Bronchial epithelial cell (primary cell): Measurements from ENCODE around the gene FTO. TPM values are rescaled to one million over a fixed set of nuclear protein-coding genes. Genes with fewer than 3 reads are reported as not detected.

ENCODE experiments used
- DNase-seq: peaks from one replicate; pipeline ENCODE4 v3.0.0-alpha.2; 2010; ENCODE audit warnings: low read depth
- FAIRE-seq: peaks from 2 replicates; lab custom pipeline; 2011; peaks lifted over from hg19 to GRCh38; lab: Jason Lieb, UNC
- H3K27me3 ChIP-seq: 2 replicates; pipeline ENCODE4 v1.5.1; 2011; ENCODE audit warnings: low read length; ENCODE audit not compliant: control insufficient read depth, insufficient read depth
- H3K36me3 ChIP-seq: 2 replicates; pipeline ENCODE4 v1.5.1; 2011; ENCODE audit warnings: low read length; ENCODE audit not compliant: control insufficient read depth, insufficient read depth
- H3K4me3 ChIP-seq: 2 replicates; pipeline ENCODE4 v1.5.1; 2011; ENCODE audit warnings: mild to moderate bottlenecking, low read depth, low read length, control low read depth
- total RNA-seq: library from RNA; depleted of rRNA; stranded (reverse); fragments of >200 nt; gene quantifications from 2 replicates; pipeline ENCODE4 v1.2.1, GENCODE V29; 2014
- TF ChIP-seq, protein P1 (sequence below): IDR thresholded peaks from 2 replicates; pipeline ENCODE4 v1.5.1; 2011; ENCODE audit warnings: mild to moderate bottlenecking, moderate library complexity, low read length, control low read depth, inconsistent platforms; ENCODE audit not compliant: insufficient read depth, severe bottlenecking

Gene FTO
- total RNA-seq, 1 donor from 2014 or later: 41.6 TPM

DNA sequence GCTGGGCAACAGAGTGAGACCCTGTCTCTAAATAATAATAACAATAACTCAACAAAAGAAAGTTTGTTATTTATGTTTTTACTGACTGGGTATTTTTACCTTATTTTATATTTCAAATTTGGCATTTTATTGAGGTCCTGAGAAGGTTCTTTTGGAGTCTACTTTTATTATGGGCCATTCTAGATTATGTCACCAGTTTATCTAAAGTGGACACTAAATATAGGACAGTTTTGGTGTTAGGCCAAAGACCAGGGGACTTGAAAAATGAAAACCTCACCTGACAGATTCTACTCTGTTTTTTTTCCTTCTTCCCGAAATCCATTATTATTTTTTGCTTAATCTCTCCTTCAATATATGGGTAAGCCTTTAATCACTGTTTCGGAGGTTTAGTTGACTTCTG, 8.1 kb downstream of the FTO start:
- Histone ChIP-seq H3K4me3 (no peak overlapping the region), H3K36me3 (no peaks in the 10 kb centered on the region), H3K27me3 (no peaks in the 10 kb centered on the region)
- no peak for DNase-seq
- TF ChIP-seq, protein P1, sequence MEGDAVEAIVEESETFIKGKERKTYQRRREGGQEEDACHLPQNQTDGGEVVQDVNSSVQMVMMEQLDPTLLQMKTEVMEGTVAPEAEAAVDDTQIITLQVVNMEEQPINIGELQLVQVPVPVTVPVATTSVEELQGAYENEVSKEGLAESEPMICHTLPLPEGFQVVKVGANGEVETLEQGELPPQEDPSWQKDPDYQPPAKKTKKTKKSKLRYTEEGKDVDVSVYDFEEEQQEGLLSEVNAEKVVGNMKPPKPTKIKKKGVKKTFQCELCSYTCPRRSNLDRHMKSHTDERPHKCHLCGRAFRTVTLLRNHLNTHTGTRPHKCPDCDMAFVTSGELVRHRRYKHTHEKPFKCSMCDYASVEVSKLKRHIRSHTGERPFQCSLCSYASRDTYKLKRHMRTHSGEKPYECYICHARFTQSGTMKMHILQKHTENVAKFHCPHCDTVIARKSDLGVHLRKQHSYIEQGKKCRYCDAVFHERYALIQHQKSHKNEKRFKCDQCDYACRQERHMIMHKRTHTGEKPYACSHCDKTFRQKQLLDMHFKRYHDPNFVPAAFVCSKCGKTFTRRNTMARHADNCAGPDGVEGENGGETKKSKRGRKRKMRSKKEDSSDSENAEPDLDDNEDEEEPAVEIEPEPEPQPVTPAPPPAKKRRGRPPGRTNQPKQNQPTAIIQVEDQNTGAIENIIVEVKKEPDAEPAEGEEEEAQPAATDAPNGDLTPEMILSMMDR: no peak
- FAIRE-seq: no peak

- DNase-seq: no peak
- no peak overlapping the region for H3K4me3 ChIP-seq
- no peaks in the 10 kb centered on the region for H3K27me3 ChIP-seq
- no peak for FAIRE-seq
- TF ChIP-seq, protein P1: no peak
- H3K36me3 ChIP-seq: no peaks in the 10 kb centered on the region
These were observed 9.6 kb downstream of the FTO start for GRCh38 chr16:53713403-53714204.

DNA sequence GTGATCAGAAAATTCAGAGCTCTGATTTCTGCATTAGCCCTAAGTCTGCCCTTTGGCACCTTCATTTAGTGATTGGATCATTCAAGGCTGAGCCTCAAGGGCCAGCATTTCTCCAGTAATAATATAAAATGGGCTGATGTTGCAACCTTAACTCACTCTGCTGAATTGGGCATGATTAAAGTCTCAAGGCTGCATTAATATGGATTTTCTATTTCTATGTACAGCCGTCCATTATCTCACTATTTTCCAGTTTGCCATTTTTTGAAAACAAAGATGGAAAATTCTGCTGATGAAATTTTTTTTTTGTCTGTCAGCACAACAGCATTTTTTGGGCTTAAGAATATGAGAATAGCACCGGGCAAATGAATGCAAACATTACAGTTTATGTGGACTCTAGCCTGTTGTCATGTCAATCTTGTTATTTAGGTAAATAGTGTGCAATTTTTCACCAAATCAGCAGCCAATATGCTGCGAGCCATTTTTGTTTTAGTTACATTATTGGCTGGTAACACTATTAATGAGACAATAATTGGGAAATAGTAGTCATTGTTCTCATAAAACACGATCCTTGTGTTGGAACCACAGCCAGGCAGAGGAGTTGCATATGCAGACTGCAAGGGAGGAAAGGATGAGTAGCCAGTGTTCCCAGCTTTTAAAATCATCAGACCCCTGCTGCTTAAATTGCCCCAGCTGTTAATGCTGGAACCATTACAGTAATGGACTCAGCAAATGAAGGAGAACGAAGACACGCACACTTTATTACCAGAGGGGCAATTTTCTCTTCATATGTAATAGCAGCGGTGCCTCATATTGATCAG, 10.5 kb downstream of the FTO start:
- DNase-seq: no peak
- H3K36me3 ChIP-seq: no peaks in the 10 kb centered on the region
- no peak overlapping the region for H3K4me3 ChIP-seq
- H3K27me3 ChIP-seq: no peaks in the 10 kb centered on the region
- no peak for FAIRE-seq
- TF ChIP-seq, protein P1: no peak

- H3K36me3 ChIP-seq: no peaks in the 10 kb centered on the region
- TF ChIP-seq, protein P1: no peak
- H3K4me3 ChIP-seq: no peak overlapping the region
- no peak for DNase-seq
- no peak for FAIRE-seq
- no peaks in the 10 kb centered on the region for H3K27me3 ChIP-seq
These were observed 11.0 kb downstream of the FTO start for GRCh38 chr16:53715023-53715384.

DNA sequence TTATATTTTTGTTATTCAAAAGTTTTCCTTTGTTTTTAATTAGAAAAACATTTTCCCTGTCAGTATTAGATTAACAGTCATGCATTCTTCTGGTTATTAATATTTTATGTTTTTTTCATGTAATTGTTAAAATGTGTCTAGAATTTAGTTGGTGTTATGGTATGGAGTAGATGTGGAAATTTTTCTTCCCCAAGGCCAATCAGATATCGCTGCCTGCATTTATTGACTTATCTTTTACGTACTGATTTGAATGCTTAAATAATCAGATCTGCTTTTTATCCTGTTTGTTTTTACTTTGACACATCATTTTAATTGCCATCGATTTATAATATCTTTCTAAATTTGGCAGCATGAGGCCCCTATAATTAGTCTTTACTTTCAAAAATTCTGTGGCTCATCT, 13.6 kb downstream of the FTO start:
- FAIRE-seq (no peak), DNase-seq (no peak)
- no peaks in the 10 kb centered on the region for H3K36me3 ChIP-seq
- H3K4me3 ChIP-seq: no peak overlapping the region
- TF ChIP-seq, protein P1: no peak
- H3K27me3 ChIP-seq: no peaks in the 10 kb centered on the region
